HEK293 (cell line): ENCODE results near the gene TMCC1.

Source experiments
- CTCF ChIA-PET: fragments of 350-600 bp; formaldehyde crosslinking; extraction: SDS; loops from one replicate; lab custom pipeline; 2021; ENCODE audit warnings: antibody characterized with exemption; lab: Yijun Ruan, JAX
- POLR2A ChIA-PET: fragments of 300-600 bp; formaldehyde crosslinking; extraction: SDS; loops from one replicate; lab custom pipeline; 2020; ENCODE audit warnings: antibody characterized with exemption, inconsistent platforms; lab: Yijun Ruan, JAX
- H3K27ac ChIP-seq: fragments of 200-500 bp; sonication (Bioruptor generic); 2 replicates; pipeline ENCODE4 v1.5.1; 2014; ENCODE audit warnings: low read depth, low read length, control low read depth, inconsistent platforms; ENCODE audit errors: extremely low read depth
- H3K36me3 ChIP-seq, 2 experiments: fragments of 200-500 bp in 1 of 2; sonication (Bioruptor generic) in 1 of 2; 1 replicate in 1 of 2; 2 replicates in 1 of 2; pipeline ENCODE4 v1.5.1; 2014 to 2017; ENCODE audit warnings: inconsistent platforms in 2 of 2, low read length in 2 of 2; ENCODE audit not compliant: control insufficient read depth in 2 of 2, insufficient read depth in 1 of 2
- H3K4me1 ChIP-seq: fragments of 200-500 bp; sonication (Bioruptor generic); 2 replicates; pipeline ENCODE4 v1.5.1; 2014; ENCODE audit warnings: mild to moderate bottlenecking, low read length, inconsistent platforms; ENCODE audit not compliant: control insufficient read depth, insufficient read depth
- H3K4me3 ChIP-seq: 2 replicates; pipeline ENCODE4 v1.5.1; 2011; ENCODE audit warnings: low read depth, mild to moderate bottlenecking, control low read depth, low read length, moderate library complexity
- H3K9me3 ChIP-seq: fragments of 200-500 bp; sonication (Bioruptor generic); 2 replicates; pipeline ENCODE4 v1.5.1; 2014; ENCODE audit warnings: low read depth, low read length, inconsistent platforms; ENCODE audit not compliant: control insufficient read depth, insufficient read depth
- HOXC10 ChIP-seq: sonication (generic); formaldehyde crosslinking; IDR thresholded peaks from 2 replicates; pipeline ENCODE4 v1.8.1; 2023; ENCODE audit warnings: mild to moderate bottlenecking, missing genetic modification reagents
- INSM2 ChIP-seq: fragments of 450-650 bp; formaldehyde crosslinking; IDR thresholded peaks from 2 replicates; pipeline ENCODE4 v1.5.1; 2016; ENCODE audit warnings: missing biosample characterization, missing genetic modification characterization
- MEIS1 ChIP-seq: sonication (generic); formaldehyde crosslinking; IDR thresholded peaks from 2 replicates; pipeline ENCODE4 v1.8.1; 2022; ENCODE audit warnings: missing genetic modification reagents, mild to moderate bottlenecking, borderline replicate concordance
- OVOL3 ChIP-seq: fragments of 450-650 bp; formaldehyde crosslinking; IDR thresholded peaks from 2 replicates; pipeline ENCODE4 v1.5.1; 2016; ENCODE audit warnings: missing biosample characterization, missing genetic modification characterization
- PRDM2 ChIP-seq: fragments of 450-650 bp; formaldehyde crosslinking; IDR thresholded peaks from 2 replicates; pipeline ENCODE4 v1.5.1; 2016; ENCODE audit warnings: missing biosample characterization, missing genetic modification characterization, borderline replicate concordance
- SP7 ChIP-seq: fragments of 450-650 bp; formaldehyde crosslinking; IDR thresholded peaks from 2 replicates; pipeline ENCODE4 v1.5.1; 2016; ENCODE audit warnings: missing biosample characterization, missing genetic modification characterization
- ZBTB10 ChIP-seq: fragments of 450-650 bp; formaldehyde crosslinking; IDR thresholded peaks from 2 replicates; pipeline ENCODE4 v1.5.1; 2016; ENCODE audit warnings: missing biosample characterization, missing genetic modification characterization
- ZNF132 ChIP-seq: fragments of 450-650 bp; formaldehyde crosslinking; IDR thresholded peaks from 2 replicates; pipeline ENCODE4 v1.5.1; 2017; ENCODE audit warnings: missing biosample characterization, missing genetic modification characterization, borderline replicate concordance
- ZNF169 ChIP-seq: fragments of 450-650 bp; formaldehyde crosslinking; IDR thresholded peaks from 2 replicates; pipeline ENCODE4 v1.5.1; 2016; ENCODE audit warnings: missing biosample characterization, missing genetic modification characterization
- ZNF239 ChIP-seq: fragments of 450-650 bp; formaldehyde crosslinking; IDR thresholded peaks from 2 replicates; pipeline ENCODE4 v1.5.1; 2016; ENCODE audit warnings: missing biosample characterization, missing genetic modification characterization
- ZNF335 ChIP-seq: fragments of 450-650 bp; formaldehyde crosslinking; conservative IDR thresholded peaks from 2 replicates; pipeline ENCODE4 v1.5.1; 2016; ENCODE audit warnings: missing biosample characterization, missing genetic modification characterization
- ZNF362 ChIP-seq: fragments of 450-650 bp; formaldehyde crosslinking; IDR thresholded peaks from 2 replicates; pipeline ENCODE4 v1.5.1; 2016; ENCODE audit warnings: missing biosample characterization, missing genetic modification characterization
- ZNF398 ChIP-seq: fragments of 450-650 bp; formaldehyde crosslinking; IDR thresholded peaks from 2 replicates; pipeline ENCODE4 v1.5.1; 2017; ENCODE audit warnings: missing biosample characterization, missing genetic modification characterization
- ZNF692 ChIP-seq: fragments of 450-650 bp; formaldehyde crosslinking; IDR thresholded peaks from 2 replicates; pipeline ENCODE4 v1.5.1; 2016; ENCODE audit warnings: missing biosample characterization, missing genetic modification characterization
- ZNF704 ChIP-seq: fragments of 450-650 bp; formaldehyde crosslinking; IDR thresholded peaks from 2 replicates; pipeline ENCODE4 v1.5.1; 2016; ENCODE audit warnings: missing biosample characterization, missing genetic modification characterization
- ZNF785 ChIP-seq: fragments of 450-650 bp; formaldehyde crosslinking; IDR thresholded peaks from 2 replicates; pipeline ENCODE4 v1.5.1; 2016; ENCODE audit warnings: missing biosample characterization, missing genetic modification characterization

TMCC1 gene

GRCh38 chr3:129718201-129718600 lies 175.3 kb downstream of the TMCC1 start (continued):
- TF ChIP-seq ZBTB10 (tag by site-specific recombination) (no peak), ZNF132 (tag by site-specific recombination) (no peak), MEIS1 (CRISPR knock-in tag) (no peak), OVOL3 (tag by site-specific recombination) (no peak), HOXC10 (no peak), ZNF362 (no peak)
- TF ChIP-seq, all 188 proteins: peak for 0

- TF ChIP-seq SP7 (no peak), ZNF785 (no peak), INSM2 (no peak), ZNF704 (tag by site-specific recombination) (no peak), ZNF335 (tag by site-specific recombination) (no peak), ZNF398 (tag by site-specific recombination) (no peak)
- POLR2A ChIA-PET = no interaction called here
- Histone ChIP-seq H3K9me3 (no peaks in the 10 kb centered on the region), H3K36me3 (no peaks in the 10 kb centered on the region), H3K4me3 (no peak overlapping the region), H3K4me1 (no peaks in the 10 kb centered on the region), H3K27ac (no peak overlapping the region)
- CTCF ChIA-PET = interaction anchor here (0.6 kb wide), 1 partner anchor 629 kb away, joined by 3 read pairs; no protein-coding TSS in a partner anchor
These were observed 177.7 kb downstream of the TMCC1 start for GRCh38 chr3:129715854-129716253.

GRCh38 chr3:129708328-129708861 lies 185.1 kb downstream of the TMCC1 start:
- Histone ChIP-seq H3K9me3 (no peaks in the 10 kb centered on the region), H3K4me1 (no peaks in the 10 kb centered on the region), H3K36me3 (no peaks in the 10 kb centered on the region), H3K4me3 (no peak overlapping the region), H3K27ac (no peak overlapping the region)
- CTCF ChIA-PET = no interaction called here
- POLR2A ChIA-PET = no interaction called here
- TF ChIP-seq PRDM2 (tag by site-specific recombination) = no peak
- no peak for TF ChIP-seq ZNF169
- TF ChIP-seq ZNF239 (tag by site-specific recombination) = no peak
- no peak for TF ChIP-seq ZNF692 (tag by site-specific recombination)
